NB4 (cell line): ENCODE results near the gene THOC6.
A peak's percentile ranks its signal among the peaks of the same experiment; 100 is the strongest.
"Not testable (repeated sequence)": the region's sequence is repeated elsewhere in the genome, so short reads cannot be mapped to it uniquely, and the experiment has no call there.

Experiments
- DNase-seq: peaks from one replicate; pipeline ENCODE4 v3.0.0; 2010; ENCODE audit warnings: low read depth
- H3K4me3 ChIP-seq: one replicate; pipeline ENCODE4 v1.5.1; 2011; ENCODE audit warnings: mild to moderate bottlenecking, low read depth, low read length, moderate library complexity
- MYC ChIP-seq: IDR thresholded peaks from 2 replicates; pipeline ENCODE4 v1.6.1; 2011; ENCODE audit warnings: low read depth, low read length
- POLR2A ChIP-seq: IDR thresholded peaks from 2 replicates; pipeline ENCODE4 v1.6.1; 2011; ENCODE audit warnings: mild to moderate bottlenecking; ENCODE audit not compliant: insufficient read length; ENCODE audit errors: extremely low read depth
- TF ChIP-seq, protein P1 (sequence below): IDR thresholded peaks from 2 replicates; pipeline ENCODE4 v1.6.1; 2011; ENCODE audit warnings: low read depth, low read length
- TF ChIP-seq, protein P2 (sequence below): IDR thresholded peaks from one replicate; pipeline ENCODE4 v1.5.1; 2012; ENCODE audit warnings: low read depth, low read length

THOC6 gene

DNA sequence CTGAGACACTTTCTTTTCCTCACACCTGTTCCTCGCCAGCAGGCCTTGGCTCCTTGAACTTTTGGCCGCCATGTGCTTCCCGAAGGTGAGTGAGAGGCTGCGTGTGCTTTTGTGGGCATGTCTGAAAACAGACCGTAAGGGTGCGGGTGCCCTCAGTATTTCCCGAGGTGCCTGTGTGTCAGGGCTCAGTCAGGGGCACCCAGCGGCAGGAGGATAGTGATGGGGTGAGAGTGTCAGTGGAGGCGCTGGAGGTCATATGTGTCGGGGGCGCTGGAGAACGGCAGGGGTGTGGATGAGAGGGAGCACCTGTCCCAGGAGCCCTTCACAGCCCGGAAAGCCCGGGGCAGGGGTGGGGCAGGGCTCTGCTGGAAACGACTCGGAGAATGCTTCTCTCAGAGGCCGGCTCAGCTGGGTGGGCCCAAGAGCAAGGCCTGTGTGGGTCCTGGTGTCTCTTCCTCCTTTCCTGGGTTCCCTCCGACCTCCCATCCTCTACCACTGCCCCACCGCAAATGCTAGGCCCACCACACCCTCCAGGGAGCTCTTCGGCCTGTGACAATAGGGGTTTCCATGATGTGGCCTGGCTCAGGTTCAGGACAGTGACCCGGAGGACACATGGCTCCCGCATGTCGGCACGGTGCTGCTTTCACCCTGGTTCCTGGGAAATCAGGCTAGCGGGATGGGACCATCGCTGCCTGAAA lies 42.1 kb downstream of the THOC6 start:
- TF ChIP-seq MYC (no peak), POLR2A (no peak)
- TF ChIP-seq, protein P1, sequence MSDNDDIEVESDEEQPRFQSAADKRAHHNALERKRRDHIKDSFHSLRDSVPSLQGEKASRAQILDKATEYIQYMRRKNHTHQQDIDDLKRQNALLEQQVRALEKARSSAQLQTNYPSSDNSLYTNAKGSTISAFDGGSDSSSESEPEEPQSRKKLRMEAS = no peak
- TF ChIP-seq, protein P2, sequence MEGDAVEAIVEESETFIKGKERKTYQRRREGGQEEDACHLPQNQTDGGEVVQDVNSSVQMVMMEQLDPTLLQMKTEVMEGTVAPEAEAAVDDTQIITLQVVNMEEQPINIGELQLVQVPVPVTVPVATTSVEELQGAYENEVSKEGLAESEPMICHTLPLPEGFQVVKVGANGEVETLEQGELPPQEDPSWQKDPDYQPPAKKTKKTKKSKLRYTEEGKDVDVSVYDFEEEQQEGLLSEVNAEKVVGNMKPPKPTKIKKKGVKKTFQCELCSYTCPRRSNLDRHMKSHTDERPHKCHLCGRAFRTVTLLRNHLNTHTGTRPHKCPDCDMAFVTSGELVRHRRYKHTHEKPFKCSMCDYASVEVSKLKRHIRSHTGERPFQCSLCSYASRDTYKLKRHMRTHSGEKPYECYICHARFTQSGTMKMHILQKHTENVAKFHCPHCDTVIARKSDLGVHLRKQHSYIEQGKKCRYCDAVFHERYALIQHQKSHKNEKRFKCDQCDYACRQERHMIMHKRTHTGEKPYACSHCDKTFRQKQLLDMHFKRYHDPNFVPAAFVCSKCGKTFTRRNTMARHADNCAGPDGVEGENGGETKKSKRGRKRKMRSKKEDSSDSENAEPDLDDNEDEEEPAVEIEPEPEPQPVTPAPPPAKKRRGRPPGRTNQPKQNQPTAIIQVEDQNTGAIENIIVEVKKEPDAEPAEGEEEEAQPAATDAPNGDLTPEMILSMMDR = no peak
- no peak for DNase-seq
- no peak overlapping the region for H3K4me3 ChIP-seq

DNA sequence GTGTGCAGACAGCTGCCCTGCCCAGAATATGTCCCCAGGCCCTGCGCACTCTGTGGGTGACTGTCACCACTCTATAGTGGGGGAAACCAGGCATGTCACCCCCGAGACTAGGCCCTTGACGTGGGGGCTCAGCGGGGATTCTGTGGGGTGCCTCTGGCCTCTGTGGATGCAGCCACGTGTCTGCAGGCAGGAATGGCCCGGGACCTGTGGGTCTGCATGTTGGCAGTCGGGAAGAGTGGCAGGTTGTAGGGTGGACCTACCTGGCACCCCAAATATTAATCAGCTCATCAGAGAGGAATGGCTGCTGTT lies 42.6 kb downstream of the THOC6 start:
- no peak for DNase-seq
- H3K4me3 ChIP-seq = no peak overlapping the region
- TF ChIP-seq POLR2A = no peak
- TF ChIP-seq, protein P2 = no peak
- TF ChIP-seq MYC = no peak
- TF ChIP-seq, protein P1 = no peak

DNA sequence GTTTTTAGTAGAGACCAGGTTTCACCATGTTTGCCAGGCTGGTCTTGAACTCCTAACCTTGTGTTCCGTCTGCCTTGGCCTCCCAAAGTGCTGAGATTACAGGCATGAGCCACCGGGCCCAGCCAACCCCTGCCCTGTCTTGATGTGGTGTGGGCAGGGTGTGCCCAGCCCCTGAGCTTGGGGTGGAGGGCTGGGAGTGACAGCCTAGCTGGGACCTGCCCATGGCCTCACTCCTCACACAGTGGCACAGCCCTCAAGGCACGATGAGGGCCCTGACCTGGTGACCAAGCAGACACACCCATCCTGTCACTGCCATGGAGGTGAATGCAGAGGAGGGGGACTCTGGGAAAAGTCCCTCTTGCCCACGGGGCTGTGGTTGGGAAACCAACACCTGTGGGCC lies 44.7 kb downstream of the THOC6 start:
- TF ChIP-seq, protein P1 = no peak
- TF ChIP-seq, protein P2 = no peak
- TF ChIP-seq MYC = no peak
- no peak for TF ChIP-seq POLR2A
- DNase-seq = no peak
- no peak overlapping the region for H3K4me3 ChIP-seq

DNA sequence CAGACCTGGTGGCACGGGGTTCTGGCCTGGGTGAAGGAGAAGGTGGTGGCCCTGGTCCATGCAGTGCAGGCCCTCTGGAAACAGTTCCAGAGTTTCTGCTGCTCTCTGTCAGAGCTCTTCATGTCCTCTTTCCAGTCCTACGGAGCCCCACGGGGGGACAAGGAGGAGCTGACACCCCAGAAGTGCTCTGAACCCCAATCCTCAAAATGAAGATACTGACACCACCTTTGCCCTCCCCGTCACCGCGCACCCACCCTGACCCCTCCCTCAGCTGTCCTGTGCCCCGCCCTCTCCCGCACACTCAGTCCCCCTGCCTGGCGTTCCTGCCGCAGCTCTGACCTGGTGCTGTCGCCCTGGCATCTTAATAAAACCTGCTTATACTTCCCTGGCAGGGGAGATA lies 45.3 kb downstream of the THOC6 start:
- H3K4me3 ChIP-seq, DNase-seq: not testable (repeated sequence)

DNA sequence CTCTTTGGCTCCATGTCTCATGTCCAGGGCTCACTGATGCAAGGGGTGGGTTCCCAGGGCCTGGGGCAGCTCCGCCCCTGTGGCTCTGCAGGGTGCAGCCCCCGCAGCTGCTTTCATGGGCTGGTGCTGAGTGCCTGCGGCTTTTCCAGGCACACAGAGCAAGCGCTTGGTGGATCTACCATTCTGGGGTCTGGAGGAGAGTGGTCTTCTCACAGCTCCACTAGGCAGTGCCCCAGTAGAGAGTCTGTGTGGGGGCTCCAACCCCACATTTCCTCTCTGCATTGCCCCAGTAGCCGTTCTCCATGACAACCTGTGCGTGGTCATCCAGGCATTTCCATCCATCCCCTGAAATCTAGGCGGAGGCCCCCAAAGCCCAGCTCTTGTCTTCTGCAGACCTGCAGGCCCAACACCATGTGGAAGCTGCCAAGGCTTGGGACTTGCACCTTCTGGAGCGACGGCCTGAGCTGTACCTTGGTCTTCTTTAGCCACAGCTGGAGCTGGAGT lies 46.8 kb downstream of the THOC6 start:
- DNase-seq = peak; percentile 74
- no peak for TF ChIP-seq MYC
- TF ChIP-seq, protein P1 = no peak
- TF ChIP-seq POLR2A = no peak
- TF ChIP-seq, protein P2 = no peak
- H3K4me3 ChIP-seq = no peak overlapping the region

DNA sequence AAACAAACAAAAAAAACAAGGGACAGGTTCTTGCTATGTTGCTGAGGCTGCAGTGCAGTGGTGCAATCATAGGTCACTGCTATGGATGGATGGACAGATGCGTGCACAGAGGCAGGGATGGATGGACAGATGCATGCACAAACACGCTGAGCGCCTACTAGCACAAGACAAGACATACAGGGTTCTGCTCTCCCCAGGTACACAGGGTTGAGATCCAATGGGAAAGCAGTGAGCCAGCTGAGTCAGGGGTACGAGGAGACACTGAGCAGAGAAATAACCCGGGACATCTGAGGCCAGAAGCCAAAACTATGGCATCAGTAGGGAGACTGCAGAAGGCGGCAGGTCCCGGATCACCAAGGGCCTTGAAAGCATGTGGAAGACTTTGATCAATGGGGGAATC lies 47.8 kb downstream of the THOC6 start:
- no peak overlapping the region for H3K4me3 ChIP-seq
- no peak for DNase-seq
- TF ChIP-seq, protein P2 = no peak
- TF ChIP-seq POLR2A (no peak), MYC (no peak)
- TF ChIP-seq, protein P1 = no peak

DNA sequence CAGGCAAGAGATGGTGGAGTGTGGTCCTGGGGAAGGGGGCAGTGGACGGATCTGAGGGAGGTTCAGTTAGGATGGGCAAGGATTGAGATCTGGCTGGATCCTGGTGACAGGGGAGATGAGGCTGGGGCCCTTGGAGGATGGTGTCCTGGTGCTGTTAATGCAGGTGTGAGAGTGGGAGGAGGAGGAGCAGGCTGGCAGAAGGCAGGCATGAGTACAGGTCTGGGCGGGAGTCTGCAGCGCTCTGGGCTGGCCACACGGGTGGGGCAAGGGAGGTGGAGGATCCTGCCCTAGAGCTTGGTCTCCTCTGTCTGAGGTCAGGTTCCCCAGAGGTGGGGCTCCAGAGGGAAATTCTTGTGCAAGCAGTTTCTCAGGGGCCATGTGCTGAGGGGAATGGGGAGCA lies 48.3 kb downstream of the THOC6 start:
- not testable (repeated sequence) for H3K4me3 ChIP-seq
- peak; percentile 57 for DNase-seq

DNA sequence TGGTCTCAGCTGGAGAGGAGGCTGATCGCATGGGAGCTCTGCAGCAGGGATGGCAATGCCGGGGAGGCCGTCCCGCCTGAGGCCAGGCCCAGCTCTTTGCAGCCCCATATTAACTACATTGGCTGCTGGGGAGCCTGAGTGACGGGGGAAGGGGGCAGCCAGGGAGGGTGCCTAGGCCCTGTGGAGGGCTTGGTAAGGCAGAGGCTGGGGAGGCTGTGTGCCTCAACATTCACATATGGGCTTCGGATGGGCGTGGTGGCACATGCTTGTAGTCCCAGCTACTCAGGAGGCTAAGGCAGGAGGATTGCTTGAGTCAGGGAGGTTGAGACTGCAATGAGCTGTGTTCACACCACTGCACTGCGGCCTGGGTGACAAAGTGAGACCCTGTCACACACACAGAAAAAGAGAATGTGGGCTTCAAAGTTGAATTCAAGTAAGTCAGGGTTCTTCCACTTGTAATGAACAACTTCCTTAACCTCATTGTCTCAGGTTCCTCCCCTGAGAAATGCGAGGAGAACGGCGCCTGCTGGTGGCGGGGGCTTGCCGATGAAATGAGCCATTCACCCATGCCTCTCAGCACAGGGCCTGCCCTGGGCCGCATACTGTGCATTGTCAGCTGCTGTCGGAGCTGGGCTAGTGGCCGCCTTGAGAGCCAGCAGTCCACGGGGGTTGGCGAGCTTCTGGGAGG lies 48.9 kb downstream of the THOC6 start:
- peak; percentile 41 for DNase-seq
- H3K4me3 ChIP-seq = not testable (repeated sequence)
